Breast epithelium (tissue), 3 donors: ENCODE measurements around the gene PPARA.

Experiments used
- CTCF ChIP-seq, 3 donors: fragments of 450-650 bp; IDR thresholded peaks; one replicate each; pipeline ENCODE4 v1.5.1; 2016 to 2017; ENCODE audit warnings: antibody characterized with exemption in 3 of 3, mild to moderate bottlenecking in 3 of 3, moderate library complexity in 3 of 3
- POLR2AphosphoS5 ChIP-seq, 3 donors: sonication (generic); formaldehyde crosslinking; IDR thresholded peaks; one replicate each; pipeline ENCODE4 v1.6.1; 2017; ENCODE audit warnings: antibody characterized with exemption in 3 of 3

GRCh38 chr22:46147471-46148267 lies 2.7 kb upstream of the PPARA start:
- TF ChIP-seq CTCF (IDR thresholded peaks at IDR 0.05): no peak
- no peak for TF ChIP-seq POLR2AphosphoS5 (IDR thresholded peaks at IDR 0.05)
